HL-60/S4 (cell line): ENCODE results near the gene RDH14.

ENCODE experiments used
- in situ Hi-C: fragments of 300-500 bp; cut with MboI; formaldehyde crosslinking; loops from 2 replicates; pipeline ENCODE4 v1.14.3; 2022; ENCODE audit warnings: low sequenced_read_pairs

Gene RDH14, protein sequence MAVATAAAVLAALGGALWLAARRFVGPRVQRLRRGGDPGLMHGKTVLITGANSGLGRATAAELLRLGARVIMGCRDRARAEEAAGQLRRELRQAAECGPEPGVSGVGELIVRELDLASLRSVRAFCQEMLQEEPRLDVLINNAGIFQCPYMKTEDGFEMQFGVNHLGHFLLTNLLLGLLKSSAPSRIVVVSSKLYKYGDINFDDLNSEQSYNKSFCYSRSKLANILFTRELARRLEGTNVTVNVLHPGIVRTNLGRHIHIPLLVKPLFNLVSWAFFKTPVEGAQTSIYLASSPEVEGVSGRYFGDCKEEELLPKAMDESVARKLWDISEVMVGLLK

DNA sequence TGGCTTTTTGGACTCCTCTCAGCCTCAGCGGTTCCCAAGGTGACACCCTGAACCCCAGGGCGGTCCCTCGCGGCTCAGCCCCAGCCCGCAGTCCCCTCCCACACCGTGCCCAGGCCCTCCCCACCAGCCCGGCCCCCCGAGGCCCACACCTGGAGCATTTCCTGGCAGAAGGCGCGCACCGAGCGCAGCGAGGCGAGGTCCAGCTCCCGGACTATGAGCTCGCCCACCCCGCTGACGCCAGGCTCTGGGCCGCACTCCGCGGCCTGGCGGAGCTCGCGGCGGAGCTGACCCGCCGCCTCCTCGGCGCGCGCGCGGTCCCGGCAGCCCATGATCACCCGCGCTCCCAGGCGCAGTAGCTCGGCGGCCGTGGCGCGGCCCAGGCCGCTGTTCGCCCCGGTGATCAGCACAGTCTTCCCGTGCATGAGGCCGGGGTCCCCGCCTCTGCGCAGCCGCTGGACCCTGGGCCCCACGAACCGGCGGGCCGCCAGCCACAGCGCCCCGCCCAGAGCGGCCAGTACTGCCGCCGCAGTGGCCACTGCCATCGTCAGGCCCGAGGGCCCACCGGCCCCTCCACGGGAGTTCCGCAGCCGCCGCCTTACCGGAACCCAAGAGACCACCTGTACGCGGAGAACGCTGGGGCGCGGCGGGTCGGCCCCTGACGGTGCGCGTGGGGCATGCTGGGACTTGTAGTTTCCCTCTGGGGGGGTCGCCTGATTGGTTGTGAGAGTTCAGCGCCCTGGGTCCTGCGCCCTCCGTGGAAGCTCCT lies at the start of gene RDH14:
RDH14 (minus strand) TSS at position 623 of the 766 bp plus-strand sequence; CDS start at position 542, 81 bp downstream.
- in situ Hi-C loops, result no loop called here

DNA sequence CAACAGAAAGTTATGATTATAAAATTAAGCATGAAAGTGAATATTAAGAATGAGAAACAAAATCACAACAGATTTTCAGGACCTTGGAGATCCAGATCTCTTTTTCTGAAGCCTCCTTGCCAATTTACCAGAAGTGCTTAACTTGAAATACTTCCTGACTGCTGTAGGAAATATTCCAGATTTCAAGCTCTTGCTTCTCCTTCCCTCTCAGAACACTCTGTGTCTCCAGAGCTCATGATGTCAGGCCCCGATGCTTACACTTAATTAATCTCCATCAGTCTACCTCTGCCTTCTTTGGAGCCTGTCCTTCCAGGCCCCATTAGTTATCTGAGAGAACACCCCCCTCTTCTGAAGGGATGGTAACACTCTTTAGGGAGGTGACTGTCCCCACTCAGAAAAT lies 49.6 kb upstream of the RDH14 start:
- in situ Hi-C loops, result no loop called here

DNA sequence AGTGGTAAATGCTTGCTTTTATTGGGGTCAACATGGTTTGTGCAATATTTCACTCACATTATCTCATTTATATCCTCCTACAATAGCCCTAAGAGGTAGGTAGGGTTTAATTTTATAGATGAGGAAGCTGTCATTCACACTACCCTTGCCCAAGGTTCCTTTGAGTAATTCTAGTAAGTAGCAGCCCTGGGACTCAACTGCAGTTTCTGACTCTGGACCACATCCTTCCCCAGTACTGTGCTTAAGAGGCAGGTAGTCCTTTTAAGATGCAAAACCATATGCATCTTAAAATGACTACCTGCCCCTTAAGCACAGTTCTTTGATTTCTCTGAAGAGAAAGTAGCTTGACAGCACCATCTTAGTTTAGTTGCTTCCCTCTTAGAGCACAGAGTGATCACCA lies 44.7 kb upstream of the RDH14 start:
- in situ Hi-C loops, result no loop called here

DNA sequence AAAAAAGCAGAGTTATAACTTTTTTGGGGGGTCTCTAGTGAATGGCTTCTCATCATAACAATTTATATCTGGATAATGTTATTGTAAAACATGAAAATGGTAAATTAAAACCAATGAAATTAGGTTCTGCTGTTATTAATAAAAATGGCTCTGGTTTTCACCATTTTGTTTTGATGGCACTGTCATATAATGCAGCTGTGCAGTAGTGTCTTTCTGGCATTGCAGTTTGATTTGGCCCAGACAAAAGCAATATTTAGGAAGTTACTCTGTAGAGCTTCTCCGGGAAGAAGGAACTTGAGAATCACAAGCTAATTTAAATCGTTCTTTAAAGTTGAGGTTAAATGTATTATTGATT lies 44.1 kb upstream of the RDH14 start:
- in situ Hi-C loops, result no loop called here

DNA sequence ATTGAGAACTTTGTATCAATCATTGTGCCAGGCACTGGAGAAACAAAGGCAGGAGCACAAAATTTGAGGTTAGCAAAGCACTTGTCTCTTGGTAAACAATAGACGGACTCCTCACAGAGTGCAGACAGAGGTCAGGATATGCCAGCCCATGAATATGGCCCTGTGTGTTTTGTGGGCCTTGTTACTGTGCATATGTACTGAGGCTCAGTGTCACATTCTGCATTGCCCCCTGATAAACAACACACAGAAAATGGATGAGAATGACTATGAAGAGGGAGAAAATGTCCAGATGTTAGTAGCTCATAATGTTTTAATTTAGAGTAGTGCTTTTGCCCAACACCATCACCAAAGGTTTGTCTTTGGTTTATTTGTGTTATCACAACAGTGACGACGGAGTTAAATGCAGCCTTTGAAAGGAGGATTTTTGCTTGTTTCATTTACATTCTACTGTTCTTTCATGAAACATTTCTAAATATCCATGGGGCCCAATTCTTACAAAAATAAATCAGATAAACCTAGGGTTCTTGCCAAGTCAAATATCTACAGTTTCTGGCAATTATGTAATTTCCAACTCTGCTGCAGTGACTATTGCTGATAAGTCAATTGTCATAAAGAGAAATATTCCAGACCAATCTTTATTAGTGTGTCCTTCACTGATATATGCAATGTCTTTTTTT lies 43.5 kb upstream of the RDH14 start:
- in situ Hi-C loops, result no loop called here

DNA sequence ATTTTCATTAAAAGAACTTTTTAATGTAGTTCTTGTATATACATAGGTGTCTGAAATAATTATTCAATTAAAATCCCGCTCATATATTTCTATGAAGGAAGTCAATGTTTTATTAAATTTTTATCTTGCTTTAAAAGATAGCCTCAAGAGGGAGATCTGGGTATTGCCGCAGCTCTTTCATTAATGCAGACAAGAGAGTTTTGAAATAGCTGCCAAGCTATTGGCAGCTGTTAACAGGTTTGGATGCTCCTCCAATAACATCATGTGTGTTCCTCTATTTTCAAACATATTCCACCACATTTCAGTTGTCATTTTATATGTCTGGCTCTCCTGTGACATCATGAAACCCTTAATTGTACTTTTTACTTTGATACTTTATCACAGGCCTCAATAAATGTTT lies 41.8 kb upstream of the RDH14 start:
- in situ Hi-C loops, result no loop called here

DNA sequence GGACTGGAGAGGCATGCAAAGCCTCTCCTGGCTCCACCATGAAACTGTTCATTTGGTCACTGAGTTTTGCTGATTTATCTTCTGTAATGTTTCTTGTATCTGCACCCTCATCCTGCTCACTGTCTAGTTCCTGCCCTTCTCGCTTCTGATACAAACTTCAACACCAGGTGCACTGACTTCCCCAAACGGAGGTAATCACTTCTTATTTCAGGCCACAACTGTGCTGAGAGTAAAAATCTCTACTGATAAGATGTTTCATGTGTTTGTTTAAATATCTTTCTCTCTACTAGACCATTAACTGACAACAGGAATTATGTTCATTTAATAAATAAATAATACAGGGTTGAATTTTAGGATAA lies 39.8 kb upstream of the RDH14 start:
- in situ Hi-C loops, result no loop called here

DNA sequence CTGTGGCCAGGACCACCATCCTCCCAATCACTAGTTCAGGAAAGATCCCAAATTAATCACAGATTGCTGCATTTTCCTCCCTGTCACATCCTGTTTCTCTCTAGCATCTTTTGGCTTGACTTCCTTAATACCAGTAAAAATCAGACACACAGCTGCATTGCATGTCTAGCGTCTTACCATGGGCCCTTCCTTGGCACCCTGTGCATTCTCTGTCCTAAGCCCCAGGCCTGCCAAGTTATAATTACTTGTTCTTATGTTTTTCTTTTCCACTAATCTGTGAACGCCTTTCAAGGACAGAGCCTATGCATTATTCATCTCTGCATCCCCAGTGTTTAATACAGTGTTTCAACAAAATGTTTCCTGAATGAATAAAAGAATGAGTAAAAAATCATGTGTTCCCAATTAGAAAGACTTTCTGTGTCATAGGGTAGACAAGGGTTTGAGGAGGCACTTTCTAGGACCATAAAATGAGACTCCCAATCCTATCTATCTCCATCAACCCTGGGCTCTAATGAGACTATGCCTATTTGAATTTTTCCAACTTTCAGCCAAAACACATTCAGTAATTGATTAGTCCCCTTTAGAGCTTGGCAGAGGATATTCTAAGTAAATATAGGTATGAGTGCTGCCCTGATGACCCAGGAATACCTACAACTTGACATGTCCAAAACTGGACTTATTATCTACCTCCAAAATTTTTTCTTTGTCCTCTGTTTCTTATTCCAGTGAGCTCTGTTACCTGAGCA lies 39.2 kb upstream of the RDH14 start:
- in situ Hi-C loops, result no loop called here

DNA sequence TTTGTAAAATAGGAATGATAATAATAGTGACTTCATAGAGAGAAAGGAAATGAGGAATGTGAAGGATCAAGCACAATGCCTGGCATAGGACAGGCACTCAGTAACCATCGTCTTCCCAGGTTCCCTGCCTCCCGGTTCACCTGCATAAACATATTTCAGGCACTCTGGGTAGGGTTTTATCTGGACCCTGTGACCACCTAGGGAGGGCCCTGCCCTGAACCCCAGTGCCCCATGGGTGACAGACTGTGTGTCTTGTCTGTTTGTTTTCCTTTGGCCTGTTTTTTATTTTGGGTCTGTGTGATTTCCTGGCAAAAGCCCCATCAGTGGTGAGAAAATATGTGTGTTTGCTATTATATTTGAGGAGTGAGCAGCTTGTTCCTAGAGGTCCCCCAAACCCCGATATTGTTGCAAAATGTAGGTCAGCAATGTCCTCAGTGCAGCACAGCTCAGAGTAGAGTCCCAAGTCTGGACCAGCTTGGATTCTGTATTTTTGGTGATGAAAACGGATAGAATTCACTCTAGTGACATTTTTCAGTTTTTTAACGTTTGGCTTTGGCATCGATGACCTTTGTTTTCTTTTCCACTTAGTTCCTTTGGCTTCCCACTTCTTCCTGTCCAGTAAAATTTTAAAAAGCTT lies 38.5 kb upstream of the RDH14 start:
- in situ Hi-C loops, result no loop called here

DNA sequence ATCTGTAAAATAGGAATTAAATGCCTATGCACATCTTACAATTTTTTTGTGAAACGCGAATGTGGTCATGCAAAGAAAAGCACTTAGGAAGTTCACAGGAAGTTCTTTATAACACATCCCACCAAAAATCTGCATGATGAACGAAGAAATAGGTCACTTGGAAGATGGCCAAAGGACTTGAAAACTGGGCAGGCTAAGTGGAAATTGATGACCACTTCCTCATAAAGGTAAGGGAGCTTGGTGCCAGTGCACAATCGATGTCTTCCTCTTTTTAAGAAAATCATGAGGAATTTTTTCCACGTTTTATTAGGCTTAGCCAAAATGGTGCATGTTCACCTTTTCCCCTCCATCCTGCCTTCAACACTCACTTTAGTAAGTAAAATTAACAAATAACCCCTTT lies 37.2 kb upstream of the RDH14 start:
- in situ Hi-C loops, result no loop called here

DNA sequence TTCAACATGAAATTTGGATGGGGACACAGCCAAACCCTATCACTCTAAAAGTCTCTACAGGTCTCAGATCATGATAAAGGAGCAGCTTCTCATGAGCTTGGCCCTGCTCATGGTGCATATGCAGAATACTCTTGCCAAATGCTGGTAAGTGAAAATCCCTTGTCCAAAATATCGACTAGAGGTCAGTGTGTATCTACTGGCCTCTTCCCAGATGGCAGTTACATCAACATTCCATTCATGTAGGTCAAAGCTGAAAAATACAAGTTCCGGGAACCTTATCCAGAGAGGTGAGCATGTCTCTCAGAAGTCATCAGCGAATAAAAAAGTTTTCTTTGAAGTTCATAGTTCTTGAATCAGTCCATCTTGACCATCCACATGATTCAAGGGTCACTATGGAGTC lies 36.5 kb upstream of the RDH14 start:
- in situ Hi-C loops, result no loop called here

DNA sequence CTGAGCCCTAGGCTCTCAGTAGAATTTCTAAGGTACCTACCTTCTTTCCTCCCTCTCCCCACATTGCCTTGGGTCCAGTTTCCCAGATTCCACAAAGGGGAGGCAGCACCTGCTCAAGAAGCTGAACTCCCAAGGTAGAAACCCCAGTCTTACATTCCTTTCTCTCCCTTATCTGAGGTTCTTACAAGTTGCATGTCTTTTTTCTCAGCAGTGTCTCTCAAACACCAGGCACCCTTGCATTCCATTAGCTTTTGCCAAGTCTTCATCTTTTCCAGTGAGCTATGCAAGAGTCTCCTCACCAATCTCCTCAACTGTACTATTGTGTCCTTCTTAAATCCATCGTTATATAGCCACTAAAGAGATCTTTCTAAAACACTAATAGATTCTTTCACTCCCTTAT lies 33.0 kb upstream of the RDH14 start:
- in situ Hi-C loops, result no loop called here

DNA sequence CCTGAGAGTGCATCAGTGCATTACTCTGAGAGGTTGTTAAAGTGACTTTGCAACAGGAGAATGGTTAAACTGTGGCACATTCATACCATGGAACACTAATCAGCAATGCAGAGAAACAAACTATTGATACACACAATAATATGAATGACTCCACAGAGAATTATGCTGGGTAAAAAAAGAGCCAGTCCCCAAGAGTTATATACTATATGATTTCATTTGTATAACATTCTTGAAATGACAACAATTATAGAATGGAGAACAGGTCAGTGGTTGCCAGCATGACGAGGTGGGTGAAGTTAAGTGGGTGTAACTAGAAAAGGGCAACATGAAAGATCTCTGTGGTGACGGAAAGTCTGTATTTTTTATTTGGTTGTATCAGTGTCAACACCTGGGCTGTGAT lies 31.9 kb upstream of the RDH14 start:
- in situ Hi-C loops, result no loop called here

DNA sequence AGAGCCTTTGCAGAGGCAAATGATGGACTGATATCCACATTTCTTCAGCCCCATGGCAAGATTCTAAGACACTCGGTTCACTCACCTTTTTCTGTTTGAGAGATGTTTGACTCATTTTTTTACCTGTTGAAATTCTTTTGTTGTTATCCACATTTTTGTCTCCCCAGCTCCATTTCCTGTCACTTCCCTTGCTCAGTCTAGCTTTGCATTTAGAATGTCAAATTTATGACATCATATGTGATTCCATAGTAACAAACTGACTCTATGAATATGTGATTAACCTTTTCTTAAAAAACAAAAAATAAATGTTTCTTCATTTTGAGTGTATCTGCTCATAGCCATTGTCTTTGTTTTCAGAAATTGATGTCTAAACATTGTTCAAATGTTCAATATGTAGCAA lies 28.9 kb upstream of the RDH14 start, which contains the start of gene NT5C1B:
NT5C1B (minus strand) TSS at position 216 of the 400 bp plus-strand sequence; CDS start at position 115, 101 bp downstream.
- in situ Hi-C loops, result no loop called here

DNA sequence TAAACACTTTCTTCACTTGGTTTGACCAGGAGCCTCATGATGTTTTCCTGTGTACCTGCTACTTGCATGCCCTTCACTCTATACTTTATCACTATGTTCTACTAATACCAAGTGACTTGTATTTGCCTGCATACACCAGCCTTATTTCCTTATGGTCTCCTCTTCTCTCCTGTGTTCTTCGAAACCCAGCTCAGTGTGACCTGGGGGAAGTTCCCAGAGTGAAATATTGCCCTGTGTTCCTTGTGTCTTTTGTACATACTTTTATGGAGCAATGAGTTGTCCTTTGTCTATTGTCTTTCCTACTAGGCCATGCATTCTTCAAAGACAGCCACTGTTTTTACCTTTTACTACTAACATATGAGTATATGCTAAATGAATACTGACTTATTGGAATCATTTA lies 28.3 kb upstream of the RDH14 start:
- in situ Hi-C loops, result no loop called here

DNA sequence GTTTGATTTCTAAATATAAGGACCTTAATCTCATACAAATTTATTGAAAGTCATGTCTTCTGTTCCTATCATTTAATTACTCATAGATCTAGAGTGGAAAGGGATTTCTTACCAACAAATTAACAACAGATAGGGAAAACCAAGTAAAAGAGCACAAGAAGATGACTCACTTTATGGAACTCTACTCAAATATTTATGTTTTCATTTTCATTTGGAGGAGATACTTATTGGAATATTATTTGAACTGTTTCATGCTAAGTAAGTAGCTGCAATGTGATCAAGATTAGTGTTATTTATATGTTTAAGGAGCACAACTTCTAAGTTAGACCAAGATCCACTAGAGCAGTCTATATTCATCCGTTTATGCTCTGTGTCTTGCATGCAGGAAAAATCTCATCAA lies 27.6 kb upstream of the RDH14 start:
- in situ Hi-C loops, result no loop called here

DNA sequence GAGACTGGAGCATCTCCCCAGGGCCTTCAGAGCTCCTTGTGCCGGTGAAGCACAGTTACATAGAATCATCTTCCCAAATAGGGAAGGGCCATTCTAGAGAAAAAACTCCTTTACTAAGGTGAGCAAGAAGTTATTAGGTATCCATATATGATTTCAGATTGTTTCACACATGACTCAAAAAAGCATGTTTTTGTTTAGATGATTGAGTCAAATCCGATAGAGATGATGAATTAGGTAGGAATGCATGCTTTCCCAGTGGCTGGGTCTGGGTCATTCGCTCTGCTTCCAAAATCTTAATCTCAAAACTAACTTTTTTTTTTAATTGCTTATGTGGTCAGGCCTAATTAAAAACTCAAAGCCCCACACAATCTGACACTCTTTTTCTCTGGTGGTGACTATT lies 25.1 kb upstream of the RDH14 start:
- in situ Hi-C loops, result no loop called here

DNA sequence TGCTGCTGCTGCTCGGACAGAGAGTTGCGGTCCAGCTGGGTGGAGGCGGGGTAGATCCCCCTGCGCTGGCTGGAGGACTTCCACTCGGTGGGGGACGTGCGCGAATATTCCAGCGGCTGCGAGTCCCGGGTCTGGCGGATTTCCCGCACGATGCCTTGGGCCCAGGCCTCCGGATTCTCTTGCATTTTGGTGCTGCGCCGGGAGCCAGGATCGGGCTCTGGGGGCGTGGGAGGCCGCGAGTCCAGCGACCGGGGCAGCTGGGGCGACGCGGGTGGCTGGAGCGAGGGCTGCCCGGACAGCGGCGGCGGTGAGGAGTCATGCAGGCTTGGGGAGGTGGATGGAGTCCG lies 24.1 kb upstream of the RDH14 start:
- in situ Hi-C loops, result no loop called here

DNA sequence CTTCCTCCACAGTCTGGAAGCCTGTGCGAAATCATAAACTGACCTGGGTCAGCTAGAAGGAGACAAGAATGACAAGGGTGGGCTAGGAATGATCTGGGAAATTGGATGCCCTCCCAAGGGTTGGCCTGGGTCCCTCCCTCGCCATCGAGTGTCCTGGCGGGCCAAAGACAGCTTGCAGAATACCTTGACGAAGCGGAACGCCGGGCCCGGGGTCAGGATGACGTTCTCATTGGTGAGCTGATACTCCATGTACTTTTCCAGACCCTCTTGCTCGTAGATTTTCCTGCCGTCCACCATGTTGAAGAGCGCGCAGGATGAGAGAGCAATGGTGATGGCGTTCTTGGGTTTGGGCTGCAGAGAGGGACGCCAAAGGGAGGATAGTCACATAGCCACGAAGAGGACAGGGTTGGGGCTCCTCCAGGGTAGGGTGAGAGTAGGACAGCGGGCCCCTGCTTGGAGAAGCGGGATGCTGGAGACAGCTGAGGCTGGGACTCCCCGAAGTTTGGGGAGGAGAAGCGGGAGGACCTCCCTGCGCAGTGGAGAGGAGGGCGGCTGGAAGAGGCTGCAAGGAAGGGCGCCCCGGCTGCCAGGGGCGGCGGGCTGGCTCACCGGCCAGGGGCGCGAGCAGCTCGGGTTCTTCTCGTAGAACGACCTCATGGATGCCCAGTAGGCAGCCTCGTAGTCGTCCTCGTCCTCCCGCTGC lies 23.6 kb upstream of the RDH14 start:
- in situ Hi-C loops, result no loop called here

DNA sequence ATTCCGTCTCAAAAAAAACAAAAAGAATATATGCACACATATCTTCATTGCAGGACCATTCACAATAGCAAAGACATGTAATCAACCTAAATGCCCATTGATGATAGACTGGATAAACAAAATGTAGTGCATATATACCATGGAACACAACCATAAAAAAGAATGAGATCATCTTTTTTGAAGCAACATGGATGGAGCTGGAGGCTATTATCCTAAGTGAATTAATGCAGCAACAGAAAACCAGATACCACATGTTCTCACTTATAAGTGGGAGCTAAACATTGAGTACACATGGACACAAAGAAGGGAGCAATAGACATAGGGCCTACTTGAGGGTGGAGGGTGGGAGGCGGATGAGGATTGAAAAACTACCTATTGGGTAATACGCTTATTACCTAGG lies 20.2 kb upstream of the RDH14 start:
- in situ Hi-C loops, result no loop called here
